DMS79 treated with DMSO at 0.1 percent for 48 hours (cell line): ENCODE measurements around the gene ATF7.
"Not testable (repeated sequence)": the region's sequence is repeated elsewhere in the genome, so short reads cannot be mapped to it uniquely, and the experiment has no call there.

Experiments
- DNase-seq: peaks from one replicate; lab custom pipeline; 2025; lab: John Stamatoyannopoulos, UW

ATF7 gene

DNA sequence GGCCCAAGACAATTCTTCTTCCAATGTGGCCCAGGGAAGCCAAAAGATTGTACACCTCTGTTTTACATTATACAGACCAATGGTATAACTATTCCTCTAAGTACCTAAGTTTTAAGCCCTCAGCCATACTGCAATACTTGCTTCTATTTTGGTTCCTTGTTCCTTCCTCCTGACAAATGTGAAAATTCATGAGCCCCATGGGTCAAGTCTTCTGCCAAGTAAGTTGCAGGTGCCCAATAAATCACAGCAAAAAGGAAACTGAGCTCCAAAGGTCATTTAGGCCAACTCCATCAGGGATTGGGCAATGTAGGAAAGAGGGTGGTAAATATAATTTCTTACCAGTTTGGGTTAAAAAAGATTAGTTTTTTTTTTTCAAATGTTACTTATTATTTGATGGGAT is 61.2 kb downstream of the ATF7 start:
- DNase-seq = no peak

DNA sequence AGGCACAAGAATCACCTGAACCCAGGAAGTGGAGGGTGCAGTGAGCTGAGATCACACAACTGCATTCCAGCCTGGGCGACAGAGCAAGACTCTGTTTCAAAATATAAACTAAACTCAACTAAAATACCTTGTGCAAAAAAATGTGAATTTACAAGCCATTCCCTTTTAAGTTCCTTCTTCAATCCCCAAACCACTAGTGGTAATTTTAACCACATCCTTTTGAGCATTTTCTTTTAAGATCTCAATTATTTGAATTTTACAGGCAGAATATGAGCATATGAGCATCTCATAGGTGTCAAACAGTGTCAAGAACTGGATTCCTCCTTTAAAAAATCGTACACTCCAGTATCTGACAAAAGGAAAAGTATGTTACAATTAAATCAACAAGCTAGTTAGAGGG is 61.9 kb downstream of the ATF7 start:
- no peak for DNase-seq

DNA sequence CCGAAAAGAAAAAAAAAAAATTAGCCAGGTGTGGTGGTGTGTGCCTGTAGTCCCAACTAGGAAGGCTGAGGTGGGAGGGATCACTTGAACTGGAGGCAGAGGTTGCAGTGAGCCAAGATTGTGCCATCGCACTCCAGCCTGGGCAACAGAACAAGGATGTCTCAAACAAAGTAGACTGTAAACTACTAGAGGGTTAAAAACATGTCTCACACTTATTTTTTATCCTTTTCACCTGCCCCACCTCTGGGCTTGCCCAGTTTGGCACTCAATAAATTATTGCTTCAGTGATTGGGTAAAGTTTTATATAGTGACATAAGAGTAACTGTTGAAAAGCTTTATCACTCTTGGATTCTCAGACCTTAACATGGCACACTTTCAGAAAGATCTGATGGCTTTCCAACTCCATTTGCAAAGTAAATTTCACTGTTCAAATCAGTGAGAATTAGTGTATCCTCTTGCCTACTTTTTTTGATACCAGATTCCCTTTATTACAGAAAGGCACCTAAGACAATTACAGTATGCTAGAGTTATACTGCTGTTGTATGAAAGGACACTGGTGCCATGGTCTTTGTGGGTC is 62.6 kb downstream of the ATF7 start:
- DNase-seq = no peak

DNA sequence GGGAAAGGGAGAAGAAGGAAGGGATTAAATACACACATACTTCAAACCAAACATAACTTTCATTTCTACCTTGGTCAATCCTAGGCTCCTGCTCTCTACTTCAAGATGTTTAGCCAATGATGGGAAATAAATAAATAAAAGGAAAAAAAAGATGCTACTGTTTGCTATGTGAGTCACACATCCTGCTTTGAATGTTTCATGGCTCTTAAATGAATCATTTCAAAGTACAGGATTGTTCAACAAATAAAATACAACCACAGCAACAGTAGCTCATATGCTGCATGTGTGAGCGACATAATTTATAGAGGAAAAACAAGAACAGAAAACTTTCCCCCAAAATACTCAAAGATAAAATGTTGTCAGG is 64.6 kb downstream of the ATF7 start:
- DNase-seq = no peak

DNA sequence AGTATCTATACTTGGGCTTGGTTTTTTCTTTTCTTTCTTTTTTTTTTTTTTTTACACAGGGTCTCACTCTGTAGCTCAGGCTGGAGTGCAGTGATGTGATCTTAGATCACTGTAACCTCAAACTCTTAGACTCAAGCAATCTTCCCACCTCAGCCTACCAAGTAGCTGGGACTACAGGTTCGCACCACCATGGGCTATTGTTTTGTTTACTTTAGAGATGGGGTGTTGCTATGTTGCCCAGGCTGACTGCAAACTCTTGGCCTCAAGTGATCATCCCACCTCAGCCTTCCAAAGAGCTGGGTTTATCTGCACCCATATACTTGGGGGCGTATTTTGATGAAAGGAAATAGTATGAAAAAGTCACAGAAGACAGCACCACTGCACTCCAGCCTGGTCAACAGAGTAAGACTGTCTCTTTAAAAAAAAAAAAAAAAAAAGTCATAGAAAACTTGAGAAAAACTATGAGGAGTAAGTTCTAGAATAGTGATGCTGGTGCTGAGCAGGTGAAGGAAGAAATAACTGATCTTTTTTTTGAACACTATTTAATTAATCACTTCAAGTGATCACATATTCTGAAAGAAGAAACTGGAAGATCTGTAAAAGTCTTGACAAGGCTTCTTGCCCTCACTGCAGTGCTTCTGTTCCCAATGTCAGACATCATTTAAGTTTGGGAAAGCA is 65.1 kb downstream of the ATF7 start:
- no peak for DNase-seq

DNA sequence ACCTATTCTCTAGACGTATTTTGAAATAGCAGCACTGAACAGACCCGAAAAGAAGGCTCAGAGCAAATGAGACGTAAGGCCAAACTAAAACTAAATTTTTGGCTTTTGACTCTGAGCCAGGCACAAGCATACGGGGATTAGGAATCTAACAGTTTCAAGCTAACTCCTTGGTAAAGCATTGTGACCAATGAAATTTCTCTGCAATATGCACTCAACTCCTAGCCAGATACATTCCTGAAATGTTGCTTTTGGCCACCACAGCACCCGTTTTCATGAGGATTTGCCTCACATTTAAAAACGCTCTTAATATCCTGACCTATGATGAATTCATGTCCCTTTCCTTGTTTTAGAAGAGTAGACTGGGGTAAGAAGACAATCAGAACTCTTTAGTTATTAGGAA is 65.8 kb downstream of the ATF7 start:
- no peak for DNase-seq

DNA sequence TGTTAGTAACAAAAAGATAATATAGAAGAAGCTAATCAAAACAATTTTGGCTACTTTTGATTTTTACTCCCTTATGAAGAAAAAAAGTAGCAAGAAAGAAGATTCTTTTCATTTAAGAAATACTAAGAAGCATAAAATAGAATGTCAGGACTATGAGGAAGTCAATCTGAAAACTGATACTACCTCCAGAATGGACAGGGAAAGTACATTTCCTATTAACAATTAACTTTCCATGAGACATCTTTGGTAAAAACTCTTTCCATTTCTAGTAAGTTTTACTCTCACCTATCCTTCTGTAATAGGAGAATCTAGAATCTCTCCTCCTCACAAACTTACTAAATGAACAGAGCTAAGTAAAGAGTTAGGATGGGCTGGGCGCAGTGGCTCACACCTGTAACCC is 67.6 kb downstream of the ATF7 start:
- DNase-seq = no peak

DNA sequence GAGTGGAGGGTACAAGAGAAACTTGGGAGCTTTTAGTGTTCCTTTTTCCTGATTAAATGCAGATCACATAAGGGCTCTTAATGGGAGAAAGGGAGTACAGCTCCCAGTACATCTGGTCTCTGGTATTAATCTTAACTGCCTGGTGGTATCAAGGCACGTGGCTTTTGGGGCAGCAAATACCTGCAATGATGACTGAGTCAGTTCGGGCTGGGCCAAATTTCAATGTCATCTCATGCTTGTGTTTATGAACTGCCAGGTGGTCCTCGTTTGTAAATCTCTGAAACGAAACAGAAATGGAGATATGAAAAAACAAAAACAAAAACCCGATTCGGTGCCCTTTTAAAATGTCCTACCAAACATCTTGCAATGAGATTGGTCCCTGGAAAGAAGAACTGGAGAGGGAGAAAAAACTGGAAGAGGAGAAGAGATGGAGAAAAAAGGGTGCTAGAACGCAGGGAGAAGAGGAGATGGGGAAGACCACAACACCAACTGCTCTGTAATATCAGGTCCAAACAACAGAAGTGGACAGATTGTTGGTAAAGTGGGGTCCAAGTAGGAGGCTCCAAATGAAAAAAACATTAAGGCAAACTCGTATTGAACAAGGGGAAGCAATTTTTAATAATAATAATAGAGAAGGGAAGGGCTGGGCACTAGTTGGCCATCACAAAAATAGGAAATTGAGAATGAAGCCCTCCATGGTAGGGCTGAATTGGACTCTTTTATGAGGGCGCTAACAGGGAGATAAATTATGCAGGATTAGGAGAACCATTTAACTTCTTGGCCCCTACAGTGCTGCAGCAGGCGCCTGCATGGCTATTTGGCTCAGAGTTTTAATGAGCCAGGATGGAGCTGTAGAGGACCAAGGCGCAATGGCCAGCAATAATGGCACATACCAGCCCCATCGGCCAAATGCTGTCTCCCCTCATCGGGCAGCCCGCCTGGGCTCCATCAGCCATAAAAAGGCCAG is 73.5 kb downstream of the ATF7 start:
- no peak for DNase-seq

DNA sequence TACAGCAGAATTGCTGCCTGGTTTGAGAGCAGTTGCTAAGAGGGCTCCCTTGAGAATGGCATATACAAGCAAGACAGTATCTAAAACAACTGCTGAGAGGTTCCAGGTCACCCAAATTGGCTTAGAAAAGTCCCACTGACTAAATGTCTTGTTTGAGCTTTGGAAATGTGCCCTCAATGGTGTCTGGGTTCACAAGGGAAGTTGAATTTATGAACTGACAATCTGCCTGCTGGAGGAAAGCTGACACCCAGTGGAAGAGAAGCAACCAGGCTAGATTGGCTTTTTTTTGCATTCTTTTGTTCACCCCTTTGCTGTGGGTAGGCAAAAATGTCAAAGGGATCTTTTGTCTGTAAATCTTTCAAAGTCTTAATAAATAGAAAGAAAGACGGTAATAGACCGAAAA is 74.3 kb downstream of the ATF7 start:
- no peak for DNase-seq

DNA sequence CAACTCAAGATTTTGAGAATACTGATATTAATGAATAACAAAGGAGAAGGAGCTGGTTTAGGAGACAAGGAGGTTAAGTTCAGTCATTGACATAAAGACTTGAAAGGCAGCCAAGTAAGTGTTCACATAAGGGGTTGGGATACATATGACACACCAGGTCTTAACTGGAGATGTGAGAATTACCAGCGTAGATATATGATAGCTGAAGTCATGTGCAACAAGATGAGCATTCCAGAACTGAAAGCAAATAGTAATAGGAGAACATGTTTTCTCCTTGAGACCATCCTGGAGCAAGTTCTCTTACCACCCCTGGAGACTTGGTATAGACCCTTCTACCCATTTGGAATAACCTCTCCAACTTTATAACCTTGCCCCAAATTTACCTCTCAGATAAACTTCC is 75.6 kb downstream of the ATF7 start:
- no peak for DNase-seq

DNA sequence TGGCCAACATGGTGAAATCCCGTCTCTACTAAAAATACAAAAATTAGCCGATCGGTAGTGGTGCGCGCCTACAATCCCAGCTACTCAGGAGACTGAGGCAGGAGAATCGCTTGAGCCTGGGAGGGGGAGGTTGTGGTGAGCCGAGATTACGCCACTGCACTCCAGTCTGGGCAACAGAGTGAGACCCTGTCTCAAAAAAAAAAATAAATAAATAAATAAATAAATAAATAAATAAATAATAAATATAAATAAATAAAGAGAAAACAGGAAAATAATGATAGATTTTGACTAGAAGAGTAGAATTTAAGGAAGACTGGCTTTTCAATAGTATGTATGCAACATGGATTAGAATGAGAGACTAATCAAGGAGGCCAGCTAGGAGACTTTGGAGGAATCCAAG is 76.1 kb downstream of the ATF7 start:
- DNase-seq = not testable (repeated sequence)

DNA sequence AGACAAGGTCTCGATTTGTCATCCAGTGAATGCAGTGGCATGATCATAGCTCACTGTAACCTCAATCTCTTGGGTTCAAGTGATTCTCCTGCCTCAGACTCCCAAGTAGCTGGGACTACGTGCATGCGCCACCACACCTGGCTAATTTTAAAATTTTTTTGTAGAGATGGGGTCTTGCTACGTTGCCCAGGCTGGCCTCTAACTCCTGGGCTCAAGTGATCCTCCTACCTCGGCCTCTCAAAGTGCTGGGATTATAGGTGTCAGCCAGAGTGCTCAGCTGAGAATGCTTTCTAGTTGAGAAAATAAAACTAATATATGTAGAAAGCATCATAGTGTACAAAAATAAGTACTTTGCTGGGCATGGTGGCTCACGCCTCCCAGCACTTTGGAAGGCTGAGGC is 77.8 kb downstream of the ATF7 start:
- DNase-seq = not testable (repeated sequence)

DNA sequence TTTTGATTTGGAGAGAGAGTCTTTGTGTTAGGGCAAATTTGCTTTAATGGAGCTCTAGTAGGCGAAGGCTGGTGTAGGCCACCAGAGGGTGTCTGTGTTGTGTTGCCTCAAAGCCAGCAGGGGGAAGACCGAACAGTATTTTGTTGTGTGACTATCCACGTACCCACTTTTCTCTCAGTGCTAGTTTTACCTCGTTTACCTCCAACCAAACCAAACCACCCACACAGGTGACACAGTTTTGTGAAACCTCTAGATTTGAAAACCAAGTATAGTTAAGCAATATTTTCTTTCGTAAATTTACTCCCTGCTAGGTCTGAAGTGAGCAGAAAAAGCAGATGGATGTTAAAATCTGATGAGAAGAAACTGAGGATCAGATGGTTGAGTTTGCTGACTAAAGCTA is 82.6 kb downstream of the ATF7 start:
- no peak for DNase-seq

DNA sequence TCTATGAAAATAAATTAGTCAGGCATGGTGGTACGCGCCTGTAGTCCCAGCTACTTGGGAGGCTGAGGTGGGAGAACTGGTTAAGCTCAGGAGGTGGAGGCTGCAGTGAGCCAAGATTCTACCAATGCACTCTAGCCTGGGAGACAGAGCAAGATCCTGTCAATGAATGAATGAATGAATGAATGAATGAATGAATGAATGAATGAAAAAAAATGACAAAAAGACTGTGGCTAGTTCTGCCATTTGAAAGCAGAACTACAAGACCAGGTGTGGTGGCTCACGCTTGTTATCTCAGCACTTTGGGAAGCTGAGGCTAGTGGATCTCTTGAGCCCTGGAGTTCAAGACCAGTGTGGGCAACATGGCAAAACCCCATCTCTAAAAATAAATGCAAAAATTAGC is 86.7 kb downstream of the ATF7 start:
- no peak for DNase-seq

DNA sequence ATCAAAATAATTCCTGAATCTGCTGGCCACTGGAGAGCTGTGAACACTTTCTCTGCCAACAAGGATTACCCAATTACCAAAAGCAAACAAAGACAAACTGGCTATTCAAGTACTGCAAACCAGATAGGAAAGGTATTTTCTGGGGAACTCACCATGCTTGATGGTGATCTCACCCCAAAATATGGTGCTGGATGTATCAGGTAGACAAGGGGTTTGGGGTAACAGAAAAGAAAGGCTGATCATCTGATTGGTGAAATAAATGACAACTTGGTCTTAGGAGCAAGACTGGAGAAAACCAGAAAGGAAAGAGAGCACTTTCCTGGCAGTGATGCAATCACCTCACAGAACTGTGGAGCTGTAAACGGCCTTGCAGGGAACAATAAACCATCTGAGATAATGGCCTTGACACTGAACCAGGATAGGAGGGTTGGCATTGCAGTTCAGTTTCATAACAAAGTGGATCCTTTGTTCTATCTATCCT is 87.9 kb downstream of the ATF7 start:
- DNase-seq = no peak

DNA sequence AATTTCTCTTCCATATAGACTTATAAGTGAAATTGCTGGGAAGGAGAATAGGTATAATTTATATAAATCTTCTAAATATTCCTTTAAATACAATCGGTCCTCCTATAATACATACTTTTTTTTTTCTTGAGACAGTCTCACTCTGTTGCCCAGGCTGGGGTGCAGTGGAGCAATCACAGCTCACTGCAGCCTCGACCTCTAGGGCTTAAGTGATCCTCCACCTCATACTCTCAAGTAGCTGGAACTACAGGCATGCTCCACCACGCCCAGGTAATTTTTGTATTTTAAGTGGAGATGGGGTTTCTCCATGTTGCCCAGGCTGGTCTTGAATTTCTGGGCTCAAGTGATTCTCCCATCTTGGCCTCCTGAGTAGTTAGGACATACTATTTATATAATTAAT is 89.2 kb downstream of the ATF7 start:
- DNase-seq = no peak

DNA sequence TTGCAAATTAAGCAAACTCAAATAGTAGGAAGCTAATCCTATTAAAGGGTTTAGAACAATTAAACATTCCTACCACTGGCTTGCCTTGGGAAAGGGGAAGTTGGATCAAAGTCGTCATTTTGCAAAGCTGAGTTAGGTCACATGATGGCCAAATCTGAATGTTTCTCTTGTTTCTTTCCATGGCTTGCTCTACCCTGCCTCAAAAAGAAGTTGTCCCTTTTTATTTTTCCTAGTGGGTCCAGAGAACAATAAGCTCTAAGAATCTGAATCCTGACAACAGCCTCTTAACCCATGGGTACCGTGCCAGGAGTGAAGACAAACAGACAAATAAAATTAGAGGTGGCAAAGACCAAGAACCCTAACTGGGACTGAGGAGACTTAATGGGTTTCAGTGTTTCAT is 92.7 kb downstream of the ATF7 start:
- DNase-seq = no peak

DNA sequence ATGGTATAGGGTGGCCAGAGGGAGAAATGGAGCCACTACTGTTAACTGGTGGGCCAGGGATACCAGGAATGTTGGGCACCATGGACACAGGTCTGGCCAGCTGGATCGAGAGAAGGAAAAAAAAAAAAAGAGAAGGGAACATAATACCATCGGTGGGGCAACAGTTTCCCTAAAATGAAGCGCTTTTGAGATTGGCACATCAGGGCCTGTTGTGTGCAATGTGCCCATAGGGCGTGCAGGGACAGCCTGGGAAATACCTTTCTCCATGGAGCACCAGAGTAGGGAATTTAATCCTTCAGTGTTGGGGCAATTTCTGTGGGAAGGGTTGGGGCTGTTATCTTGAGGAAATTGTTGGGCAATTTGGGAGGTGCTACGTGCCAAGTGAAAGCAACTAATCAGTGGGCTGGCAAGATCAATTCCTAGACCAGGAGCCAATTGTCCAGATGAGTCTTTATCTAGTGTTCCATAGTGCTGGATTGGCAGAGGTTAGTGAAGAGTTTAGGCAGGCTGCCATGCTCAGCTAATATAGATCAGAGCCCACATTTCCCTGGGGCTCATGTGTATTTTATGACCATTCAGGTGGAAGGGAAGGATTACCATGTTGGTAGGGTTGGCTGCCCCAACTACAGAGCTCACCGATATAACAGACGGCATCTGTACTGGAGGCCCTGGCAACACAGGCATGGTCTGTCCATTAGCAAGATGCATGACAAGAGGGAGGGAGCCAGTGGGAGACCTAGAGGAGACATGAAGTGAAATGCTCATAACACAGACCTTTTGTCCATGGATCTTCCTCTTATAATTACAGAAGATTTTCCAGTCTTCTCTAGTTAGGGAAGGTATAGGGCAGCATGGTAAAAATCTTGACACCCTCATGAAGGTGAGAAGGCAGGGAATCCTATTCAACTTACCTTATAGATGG is 93.4 kb downstream of the ATF7 start:
- no peak for DNase-seq

DNA sequence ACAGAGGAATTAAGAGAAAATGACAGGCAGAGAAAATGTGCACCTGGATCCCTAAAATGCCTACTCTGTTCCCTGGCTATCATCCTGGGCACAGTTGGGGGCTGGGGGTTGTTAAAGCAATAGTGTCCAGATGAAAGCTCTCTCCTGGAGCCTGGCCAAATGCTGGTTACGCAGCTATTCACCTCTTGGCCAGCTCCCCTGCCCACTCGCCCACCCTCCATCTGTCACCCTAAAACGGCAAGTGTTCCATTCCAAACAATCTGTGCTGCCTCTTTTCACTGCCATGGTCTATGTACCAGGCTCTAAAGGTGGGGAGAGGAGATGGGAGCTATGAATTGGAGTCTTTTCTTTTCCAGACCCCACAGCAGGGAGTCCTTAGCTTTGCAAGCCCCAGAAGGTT is 94.2 kb downstream of the ATF7 start:
- no peak for DNase-seq

DNA sequence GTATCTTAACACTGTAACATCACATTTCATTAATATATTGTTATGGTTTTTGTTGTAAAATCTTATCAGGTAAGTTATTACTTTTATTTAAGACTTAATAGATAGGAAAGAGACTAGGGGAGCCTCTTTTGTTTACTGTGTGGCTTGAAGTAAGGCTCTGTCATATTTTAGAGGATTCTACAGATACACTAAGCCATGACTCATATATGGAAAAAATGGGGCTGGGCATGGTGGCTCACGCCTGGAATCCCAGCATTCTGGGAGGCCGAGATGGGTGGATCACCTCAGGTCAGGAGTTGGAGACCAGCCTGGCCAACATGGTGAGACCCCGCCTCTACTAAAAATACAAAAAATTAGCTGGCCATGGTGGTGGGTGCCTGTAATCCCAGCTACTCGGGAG is 95.3 kb downstream of the ATF7 start:
- DNase-seq = no peak

DNA sequence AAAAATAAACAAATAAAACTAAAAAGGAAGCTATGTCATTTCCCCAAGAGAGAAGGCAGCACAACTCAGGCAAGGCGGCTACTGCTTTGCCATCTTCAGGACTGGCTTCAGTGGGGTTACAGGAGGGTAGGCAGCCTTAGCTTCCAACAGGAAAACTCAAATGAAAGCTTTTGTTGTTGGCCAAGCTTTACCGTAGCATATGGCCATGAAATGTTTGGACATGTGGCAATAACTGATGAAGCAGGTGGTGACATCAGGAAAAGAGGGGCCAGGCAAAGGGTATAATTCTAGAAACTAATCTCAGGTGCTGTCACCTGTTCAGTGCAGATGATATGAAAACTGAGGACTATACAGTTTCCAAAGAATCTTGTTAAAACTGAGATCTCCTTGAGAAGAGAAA is 96.1 kb downstream of the ATF7 start:
- no peak for DNase-seq

DNA sequence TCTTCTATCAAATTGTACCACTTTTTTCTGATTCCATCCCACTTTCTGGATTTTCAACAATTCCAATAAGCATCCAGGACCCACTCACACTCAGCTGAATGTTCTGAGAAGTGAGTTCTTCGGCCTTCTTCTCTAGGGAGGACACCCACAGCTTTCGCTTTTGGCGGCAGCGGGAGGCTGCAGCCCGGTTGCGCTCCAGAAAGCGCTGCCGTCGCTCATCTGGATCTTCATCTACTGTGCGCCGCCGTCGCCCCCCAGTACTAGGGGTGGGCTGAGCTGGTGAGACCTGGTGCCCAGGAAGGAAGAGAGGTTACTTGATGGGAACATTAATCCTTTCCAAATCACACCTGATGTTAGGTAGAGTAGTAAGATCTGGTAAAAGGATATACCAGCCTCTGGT is 101.7 kb downstream of the ATF7 start:
- no peak for DNase-seq
